ENCODE results near the gene GRIP2.

The GRIP2 gene

DNA sequence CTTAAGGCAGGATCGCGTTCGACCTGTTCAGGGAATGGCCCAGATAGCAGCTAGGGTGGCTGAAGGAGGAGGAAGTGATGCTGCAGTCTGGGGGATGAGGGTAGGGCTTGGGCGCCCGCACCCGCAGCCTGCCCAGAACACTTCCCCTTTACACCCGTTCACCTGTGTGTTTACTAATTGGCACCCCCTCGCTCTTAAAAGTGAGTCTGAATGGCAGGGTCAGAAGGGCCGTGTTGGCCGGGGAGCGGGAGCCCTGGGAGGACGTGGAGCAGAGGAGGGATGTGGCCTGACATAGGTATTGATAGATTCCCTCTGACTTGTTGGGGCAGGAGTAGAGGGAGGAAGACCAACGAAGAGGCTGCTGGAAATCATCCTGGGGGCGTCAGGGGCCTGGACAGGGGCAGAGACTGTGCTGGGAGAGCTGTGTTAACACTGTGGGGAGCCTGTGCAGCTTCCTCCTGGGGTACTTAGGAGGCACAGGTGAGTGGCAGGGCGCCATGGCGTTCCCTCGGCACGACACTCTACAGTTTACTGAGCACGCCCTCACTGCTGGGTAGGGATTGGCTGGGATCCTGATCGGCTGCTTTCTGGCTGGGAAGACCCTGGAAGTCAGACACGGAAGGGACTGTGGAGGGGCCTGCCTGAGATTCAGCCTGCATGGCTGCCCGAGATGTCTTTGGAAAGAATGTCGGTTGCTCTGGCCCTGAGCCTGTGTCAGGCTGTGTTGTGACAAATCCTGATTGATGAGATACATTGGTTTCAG is 86.1 kb downstream of the GRIP2 start:
- no peak for DNase-seq (ENCODE audit: low read depth in 2 of 2)

GRCh38 chr3:14452740-14453710 is 87.1 kb downstream of the GRIP2 start:
- no peak for DNase-seq (ENCODE audit: low read depth in 2 of 2)

- DNase-seq (ENCODE audit: low read depth in 2 of 2): no peak
Observed at GRCh38 chr3:14451844-14452739, 88.0 kb downstream of the GRIP2 start.

GRCh38 chr3:14450922-14451606 is 89.1 kb downstream of the GRIP2 start:
- no peak for DNase-seq (ENCODE audit: low read depth in 2 of 2)

DNA sequence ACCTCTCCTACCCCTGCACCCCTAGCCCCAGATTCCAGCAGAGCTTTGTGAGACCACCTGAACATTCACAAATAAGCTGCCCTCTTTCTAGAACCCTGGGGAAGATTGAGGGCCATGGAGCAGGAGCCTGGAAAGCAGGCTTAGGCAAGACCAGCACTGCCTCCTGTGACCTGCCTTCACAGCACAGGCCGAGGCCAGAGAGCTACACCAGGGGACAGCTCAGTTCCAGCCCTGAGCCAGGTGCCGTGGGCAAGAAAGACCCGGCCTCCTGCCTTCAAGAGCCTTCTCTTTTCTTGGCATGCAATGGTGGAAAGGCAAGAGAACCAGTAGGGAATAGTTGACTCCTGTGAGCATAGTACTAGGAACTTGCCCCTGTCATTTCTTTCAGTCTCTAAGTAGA is 89.6 kb downstream of the GRIP2 start:
- DNase-seq (ENCODE audit: low read depth in 2 of 2): no peak

DNA sequence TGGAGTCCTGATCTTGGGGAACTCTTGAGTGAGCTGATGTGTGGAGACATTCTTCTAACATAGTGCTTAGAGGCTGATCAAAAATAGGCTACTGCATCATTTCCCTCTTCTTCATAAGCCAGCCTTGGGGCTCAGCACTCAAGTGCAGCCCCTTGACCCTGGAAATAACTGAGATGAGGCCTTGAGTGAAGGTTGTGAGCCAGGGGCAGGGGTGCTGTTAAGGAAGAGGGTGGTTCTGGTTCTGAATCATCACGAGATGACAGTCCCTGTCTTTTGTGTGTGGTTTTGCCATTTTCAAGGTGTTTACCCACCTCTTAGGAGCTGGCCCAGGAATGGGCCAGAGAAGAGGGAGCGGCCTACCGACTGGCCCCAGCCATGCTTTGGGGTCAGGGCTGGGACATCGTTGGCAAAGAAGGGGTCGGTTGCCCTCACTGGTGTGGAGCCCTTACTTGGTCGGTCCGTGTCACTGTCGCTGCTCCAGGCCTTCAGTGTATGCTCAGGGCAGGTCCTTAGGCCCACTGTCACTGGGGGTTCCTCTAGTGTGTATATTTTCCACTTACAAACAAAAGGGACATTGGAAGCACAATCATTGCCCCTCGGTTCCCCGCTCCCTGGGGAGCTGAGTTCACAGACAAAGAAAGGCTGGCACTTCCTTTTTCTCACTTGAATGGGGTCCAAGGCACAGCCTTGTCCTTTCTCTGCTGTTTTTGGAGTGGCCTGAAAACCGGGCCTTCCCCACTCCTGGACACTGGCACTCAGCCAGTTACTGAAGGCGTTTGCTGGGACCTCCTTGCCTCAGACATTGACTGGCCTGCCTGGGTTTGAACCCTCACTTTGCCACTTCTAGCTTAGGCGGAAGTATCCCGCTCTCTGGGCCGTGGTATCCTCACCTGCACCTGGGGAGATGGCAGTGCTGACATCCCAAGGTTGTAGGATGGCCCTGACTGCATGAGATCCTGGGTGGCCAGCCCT is 91.1 kb downstream of the GRIP2 start:
- DNase-seq (ENCODE audit: low read depth in 2 of 2): no peak

DNA sequence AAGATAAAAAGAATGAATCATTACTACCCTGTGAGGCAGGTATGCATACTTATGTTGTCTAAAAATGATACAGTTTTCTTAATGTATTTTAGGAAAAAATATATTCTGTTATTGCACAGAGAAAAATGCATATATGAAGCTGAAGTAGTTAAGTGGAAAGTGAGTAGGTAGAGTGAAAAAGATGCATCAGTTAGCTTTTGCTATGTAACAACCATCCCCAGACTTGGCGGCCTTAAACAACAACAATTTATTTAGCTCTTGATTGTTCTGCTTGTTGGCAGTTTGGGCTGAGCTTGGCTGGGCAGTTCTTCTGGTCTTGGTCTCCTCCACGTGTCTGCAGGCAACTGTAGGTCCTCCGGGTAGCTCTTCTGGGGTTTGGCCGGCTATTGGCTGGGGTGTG is 92.1 kb downstream of the GRIP2 start:
- no peak for DNase-seq (ENCODE audit: low read depth in 2 of 2)

- no peak for DNase-seq (ENCODE audit: low read depth in 2 of 2)
Observed at GRCh38 chr3:14446988-14447570, 93.1 kb downstream of the GRIP2 start.

GRCh38 chr3:14445773-14446172 is 94.4 kb downstream of the GRIP2 start:
- DNase-seq (ENCODE audit: low read depth in 2 of 2): no peak

GRCh38 chr3:14444380-14444779 is 95.8 kb downstream of the GRIP2 start:
- no peak for DNase-seq (ENCODE audit: low read depth in 2 of 2)

DNA sequence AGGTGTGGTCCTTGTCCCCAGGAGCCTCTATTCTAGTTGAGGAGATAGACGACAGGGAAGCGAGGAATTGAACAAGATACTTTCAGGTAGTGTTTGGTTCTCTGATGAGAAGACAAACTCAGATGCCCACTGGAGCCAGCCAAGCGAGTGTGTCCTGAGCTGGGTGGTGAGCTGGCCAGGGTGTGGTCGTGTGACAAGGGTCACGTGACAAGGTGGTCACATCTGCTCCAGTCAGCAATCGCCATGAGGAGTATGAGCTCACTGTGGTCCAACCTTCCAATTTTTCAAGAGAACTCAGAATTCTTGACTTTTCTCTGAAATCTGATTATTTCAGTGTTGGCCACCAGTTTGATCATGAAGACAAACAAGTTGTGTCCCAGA is 98.2 kb downstream of the GRIP2 start:
- no peak for DNase-seq (ENCODE audit: low read depth in 2 of 2)

DNA sequence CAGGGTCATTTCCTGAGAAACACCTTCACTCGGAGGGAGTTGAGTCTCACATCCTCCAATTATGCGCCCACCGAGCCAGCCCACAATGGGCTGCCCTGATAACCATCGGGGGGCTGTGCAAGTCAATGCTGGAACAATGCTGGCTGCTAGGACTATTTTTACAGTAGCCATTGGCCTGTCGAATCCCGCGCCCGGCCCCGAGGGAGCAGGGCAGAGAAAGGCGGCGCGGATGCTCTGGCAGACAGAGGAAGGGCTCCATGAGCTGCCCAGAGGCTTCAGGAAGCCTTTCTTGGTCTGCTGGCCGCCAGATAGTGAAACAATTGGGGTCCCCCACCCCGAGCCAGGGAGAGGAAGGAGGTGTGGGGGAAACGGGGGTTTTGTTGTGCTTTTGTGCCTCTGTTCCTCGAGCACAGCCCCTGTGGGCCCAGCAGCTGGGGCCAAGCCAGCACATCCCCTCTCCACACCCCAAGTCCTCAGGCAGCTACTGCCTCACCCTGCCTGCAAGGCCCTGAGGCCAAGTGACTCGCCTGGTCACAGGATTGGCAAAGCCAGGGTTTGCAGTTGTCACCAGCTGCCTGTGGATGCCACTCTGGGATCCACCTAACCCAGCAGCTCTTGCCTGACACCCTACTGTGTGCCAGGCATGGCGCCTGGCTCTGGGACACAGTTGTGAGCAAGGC is 98.8 kb downstream of the GRIP2 start:
- DNase-seq (ENCODE audit: low read depth in 2 of 2): no peak

GRCh38 chr3:14440531-14441239 is 99.5 kb downstream of the GRIP2 start:
- DNase-seq (ENCODE audit: low read depth in 2 of 2): no peak

DNA sequence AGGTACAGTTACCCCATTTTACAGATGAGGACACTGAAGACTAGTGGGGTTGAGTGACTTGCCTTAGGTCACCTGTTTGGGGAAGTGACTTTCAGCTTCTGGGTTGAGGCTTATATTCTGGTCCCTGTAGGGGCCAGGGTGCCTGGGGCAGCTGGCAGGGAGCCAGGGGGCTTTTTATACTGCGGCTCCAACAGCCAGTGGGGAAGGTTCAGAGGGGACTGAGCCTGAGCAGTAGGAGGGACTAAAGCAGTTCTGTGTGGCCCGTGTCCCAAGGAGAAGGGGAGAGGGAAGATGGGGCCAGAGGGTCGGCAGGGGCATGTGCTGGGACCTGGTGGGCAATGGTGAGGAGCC is 100.0 kb downstream of the GRIP2 start:
- no peak for DNase-seq (ENCODE audit: low read depth in 2 of 2)

DNA sequence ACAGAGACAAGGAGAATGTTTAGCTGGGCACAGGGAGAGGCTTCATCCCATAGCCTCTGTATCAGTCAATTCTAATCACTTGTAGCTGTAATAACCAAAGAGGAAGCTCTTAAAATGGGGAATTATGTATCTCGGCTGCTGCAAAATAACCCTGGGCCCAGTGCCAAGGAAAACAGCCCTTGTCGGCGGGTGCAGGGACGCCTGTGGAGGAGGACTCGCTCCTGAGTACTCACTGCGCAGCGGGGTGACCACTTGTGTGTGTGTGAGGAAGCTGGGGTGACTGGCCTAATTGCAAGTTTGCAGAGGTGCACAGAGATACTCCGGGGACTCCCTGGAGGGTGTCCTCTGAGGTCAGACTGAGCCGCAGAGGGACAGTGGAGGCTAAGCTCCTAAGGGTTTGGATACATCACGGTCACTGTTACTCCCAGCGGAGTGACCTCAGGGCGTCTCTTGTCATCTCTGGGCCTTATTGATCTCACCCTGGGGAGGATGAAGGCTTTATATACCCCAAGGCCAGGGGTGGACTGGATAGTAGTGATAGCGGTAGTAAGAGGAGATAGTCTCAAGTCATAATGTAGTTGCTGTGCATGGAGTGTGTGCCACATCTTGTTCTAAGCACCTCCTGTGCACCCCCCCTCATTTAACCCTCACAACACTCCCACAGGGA is 100.5 kb downstream of the GRIP2 start:
- DNase-seq (ENCODE audit: low read depth in 2 of 2): no peak
